GM23248 (cell line): Measurements from ENCODE around the gene ANXA6.

Source experiments
- EZH2 ChIP-seq: fragments of 200-600 bp; sonication (generic); IDR thresholded peaks from 2 replicates; pipeline ENCODE4 v1.6.1; 2018; ENCODE audit warnings: antibody characterized with exemption, mild to moderate bottlenecking; ENCODE audit not compliant: insufficient read depth, poor library complexity, severe bottlenecking
- EZH2phosphoT487 ChIP-seq: fragments of 200-600 bp; sonication (generic); IDR thresholded peaks from 2 replicates; pipeline ENCODE4 v1.6.1; 2018; ENCODE audit warnings: antibody characterized with exemption, moderate library complexity, mild to moderate bottlenecking, low read depth; ENCODE audit not compliant: insufficient read depth

DNA sequence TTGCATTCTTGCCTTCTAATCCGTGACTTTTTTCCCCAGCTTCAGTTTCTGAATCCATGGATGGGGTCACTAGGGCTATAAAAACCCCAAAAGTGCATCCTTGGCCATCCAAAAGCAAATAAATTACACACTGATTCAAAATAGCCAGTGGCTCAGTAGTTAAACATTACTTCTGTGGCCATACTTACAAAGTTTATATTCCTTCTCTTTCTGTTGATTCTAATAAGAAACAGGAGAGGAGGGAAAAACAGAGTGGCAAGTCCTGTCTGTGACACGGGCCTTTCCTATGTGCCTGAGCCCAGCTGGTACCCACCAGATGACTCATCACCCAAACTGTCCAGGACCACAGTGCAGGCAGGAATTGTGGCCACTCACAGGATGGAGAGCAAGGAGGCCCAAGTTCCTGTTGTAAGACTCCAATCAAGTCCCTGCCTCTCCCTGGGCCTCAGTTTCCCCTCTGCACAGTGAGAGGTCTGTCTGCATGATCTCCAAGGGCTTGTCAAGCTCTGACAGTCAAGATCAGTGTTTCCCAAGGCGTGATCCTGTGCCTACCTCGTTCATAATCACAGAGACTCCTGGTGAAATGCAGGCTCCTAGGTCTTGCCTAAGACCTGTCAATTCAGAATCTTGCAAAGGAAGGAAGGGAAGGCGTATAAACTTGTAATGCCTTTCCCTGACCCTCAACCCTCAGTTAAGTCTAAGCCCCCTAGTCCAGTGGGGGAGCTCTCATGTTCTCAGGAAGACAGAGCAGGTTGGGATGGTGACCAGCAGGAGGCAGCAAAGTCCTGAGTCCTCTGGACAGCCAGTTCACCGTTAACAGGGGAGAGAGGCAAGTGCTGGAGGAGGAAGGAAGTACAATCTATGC is 106.3 kb downstream of the ANXA6 start:
- no peak for TF ChIP-seq EZH2
- TF ChIP-seq EZH2phosphoT487 = no peak
